ENCODE measurements around the gene SMIM30. TPM values are rescaled to one million over a fixed set of nuclear protein-coding genes. Genes with fewer than 3 reads are reported as not detected.

The SMIM30 gene
- total RNA-seq, 1 experiment from 2014 or later = 47.9 TPM

DNA sequence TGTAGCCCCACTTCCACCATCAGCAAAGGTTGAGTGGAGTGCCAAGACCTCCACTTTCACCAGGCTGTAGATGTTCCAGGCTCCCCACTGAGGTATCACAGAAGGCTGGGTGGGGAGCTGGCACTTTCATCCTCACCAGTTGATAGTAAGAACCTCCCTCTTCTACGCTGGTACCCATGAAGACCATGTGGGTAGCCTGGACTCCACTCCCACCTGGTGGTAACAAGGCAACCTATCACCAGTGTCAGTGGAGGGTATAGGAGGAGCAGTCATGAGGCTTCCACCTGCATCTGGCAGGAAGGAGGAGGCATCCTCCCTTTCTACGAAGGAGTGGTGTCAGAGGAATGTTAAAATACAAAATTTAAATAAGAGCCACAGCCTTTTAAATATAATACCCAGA lies 4.4 kb downstream of the SMIM30 start (continued):
- TF ChIP-seq, protein P1, sequence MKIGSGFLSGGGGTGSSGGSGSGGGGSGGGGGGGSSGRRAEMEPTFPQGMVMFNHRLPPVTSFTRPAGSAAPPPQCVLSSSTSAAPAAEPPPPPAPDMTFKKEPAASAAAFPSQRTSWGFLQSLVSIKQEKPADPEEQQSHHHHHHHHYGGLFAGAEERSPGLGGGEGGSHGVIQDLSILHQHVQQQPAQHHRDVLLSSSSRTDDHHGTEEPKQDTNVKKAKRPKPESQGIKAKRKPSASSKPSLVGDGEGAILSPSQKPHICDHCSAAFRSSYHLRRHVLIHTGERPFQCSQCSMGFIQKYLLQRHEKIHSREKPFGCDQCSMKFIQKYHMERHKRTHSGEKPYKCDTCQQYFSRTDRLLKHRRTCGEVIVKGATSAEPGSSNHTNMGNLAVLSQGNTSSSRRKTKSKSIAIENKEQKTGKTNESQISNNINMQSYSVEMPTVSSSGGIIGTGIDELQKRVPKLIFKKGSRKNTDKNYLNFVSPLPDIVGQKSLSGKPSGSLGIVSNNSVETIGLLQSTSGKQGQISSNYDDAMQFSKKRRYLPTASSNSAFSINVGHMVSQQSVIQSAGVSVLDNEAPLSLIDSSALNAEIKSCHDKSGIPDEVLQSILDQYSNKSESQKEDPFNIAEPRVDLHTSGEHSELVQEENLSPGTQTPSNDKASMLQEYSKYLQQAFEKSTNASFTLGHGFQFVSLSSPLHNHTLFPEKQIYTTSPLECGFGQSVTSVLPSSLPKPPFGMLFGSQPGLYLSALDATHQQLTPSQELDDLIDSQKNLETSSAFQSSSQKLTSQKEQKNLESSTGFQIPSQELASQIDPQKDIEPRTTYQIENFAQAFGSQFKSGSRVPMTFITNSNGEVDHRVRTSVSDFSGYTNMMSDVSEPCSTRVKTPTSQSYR (CRISPR knock-in tag; IDR thresholded peaks at IDR 0.05) = no peak
- TF ChIP-seq, protein P2, sequence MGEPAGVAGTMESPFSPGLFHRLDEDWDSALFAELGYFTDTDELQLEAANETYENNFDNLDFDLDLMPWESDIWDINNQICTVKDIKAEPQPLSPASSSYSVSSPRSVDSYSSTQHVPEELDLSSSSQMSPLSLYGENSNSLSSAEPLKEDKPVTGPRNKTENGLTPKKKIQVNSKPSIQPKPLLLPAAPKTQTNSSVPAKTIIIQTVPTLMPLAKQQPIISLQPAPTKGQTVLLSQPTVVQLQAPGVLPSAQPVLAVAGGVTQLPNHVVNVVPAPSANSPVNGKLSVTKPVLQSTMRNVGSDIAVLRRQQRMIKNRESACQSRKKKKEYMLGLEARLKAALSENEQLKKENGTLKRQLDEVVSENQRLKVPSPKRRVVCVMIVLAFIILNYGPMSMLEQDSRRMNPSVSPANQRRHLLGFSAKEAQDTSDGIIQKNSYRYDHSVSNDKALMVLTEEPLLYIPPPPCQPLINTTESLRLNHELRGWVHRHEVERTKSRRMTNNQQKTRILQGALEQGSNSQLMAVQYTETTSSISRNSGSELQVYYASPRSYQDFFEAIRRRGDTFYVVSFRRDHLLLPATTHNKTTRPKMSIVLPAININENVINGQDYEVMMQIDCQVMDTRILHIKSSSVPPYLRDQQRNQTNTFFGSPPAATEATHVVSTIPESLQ (CRISPR knock-in tag; IDR thresholded peaks at IDR 0.05) = no peak
- TF ChIP-seq, protein P3, sequence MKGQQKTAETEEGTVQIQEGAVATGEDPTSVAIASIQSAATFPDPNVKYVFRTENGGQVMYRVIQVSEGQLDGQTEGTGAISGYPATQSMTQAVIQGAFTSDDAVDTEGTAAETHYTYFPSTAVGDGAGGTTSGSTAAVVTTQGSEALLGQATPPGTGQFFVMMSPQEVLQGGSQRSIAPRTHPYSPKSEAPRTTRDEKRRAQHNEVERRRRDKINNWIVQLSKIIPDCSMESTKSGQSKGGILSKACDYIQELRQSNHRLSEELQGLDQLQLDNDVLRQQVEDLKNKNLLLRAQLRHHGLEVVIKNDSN (CRISPR knock-in tag; IDR thresholded peaks at IDR 0.05) = no peak

DNA sequence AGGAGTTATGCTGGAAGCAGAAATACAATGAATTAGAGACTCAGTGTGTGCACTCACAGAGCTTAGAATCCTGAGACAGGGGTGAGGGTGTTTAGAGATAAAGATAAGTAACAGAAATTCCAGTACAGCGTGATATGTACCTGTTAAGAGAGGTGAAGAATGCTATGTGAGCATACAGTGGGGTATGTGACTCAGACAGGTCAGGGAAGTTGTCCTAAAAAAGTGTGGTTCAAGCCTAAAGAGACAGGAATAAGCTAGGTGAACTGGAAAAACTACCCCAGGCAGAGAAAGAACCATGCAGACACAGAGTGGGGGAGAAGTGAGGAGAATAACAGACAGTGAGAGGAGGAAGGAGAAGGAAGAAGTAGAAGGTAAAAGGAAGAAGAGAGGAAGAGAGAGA lies 8.6 kb downstream of the SMIM30 start:
- POLR2A ChIA-PET = no interaction called here
- ATAC-seq = no peak
- TF ChIP-seq, protein P4, sequence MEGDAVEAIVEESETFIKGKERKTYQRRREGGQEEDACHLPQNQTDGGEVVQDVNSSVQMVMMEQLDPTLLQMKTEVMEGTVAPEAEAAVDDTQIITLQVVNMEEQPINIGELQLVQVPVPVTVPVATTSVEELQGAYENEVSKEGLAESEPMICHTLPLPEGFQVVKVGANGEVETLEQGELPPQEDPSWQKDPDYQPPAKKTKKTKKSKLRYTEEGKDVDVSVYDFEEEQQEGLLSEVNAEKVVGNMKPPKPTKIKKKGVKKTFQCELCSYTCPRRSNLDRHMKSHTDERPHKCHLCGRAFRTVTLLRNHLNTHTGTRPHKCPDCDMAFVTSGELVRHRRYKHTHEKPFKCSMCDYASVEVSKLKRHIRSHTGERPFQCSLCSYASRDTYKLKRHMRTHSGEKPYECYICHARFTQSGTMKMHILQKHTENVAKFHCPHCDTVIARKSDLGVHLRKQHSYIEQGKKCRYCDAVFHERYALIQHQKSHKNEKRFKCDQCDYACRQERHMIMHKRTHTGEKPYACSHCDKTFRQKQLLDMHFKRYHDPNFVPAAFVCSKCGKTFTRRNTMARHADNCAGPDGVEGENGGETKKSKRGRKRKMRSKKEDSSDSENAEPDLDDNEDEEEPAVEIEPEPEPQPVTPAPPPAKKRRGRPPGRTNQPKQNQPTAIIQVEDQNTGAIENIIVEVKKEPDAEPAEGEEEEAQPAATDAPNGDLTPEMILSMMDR (IDR thresholded peaks at IDR 0.05) = no peak
- TF ChIP-seq, protein P5, sequence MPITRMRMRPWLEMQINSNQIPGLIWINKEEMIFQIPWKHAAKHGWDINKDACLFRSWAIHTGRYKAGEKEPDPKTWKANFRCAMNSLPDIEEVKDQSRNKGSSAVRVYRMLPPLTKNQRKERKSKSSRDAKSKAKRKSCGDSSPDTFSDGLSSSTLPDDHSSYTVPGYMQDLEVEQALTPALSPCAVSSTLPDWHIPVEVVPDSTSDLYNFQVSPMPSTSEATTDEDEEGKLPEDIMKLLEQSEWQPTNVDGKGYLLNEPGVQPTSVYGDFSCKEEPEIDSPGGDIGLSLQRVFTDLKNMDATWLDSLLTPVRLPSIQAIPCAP (CRISPR knock-in tag; IDR thresholded peaks at IDR 0.05) = no peak
- CTCF ChIA-PET = interaction anchor here (0.6 kb wide), 1 partner anchor 560 kb away, joined by 3 read pairs; no protein-coding TSS in a partner anchor
- no peaks in the 10 kb centered on the region for H3K27me3 Mint-ChIP-seq (ENCODE audit: low read depth)
- H3K27ac Mint-ChIP-seq = no peak overlapping the region
- no peak overlapping the region for H3K4me3 Mint-ChIP-seq
- peaks cover 9% of the 10 kb centered on the region for H3K36me3 Mint-ChIP-seq
- H3K9me3 Mint-ChIP-seq = no peaks in the 10 kb centered on the region
- no peaks in the 10 kb centered on the region for H3K4me1 Mint-ChIP-seq
- DNase-seq (ENCODE audit: low spot score) = no peak

DNA sequence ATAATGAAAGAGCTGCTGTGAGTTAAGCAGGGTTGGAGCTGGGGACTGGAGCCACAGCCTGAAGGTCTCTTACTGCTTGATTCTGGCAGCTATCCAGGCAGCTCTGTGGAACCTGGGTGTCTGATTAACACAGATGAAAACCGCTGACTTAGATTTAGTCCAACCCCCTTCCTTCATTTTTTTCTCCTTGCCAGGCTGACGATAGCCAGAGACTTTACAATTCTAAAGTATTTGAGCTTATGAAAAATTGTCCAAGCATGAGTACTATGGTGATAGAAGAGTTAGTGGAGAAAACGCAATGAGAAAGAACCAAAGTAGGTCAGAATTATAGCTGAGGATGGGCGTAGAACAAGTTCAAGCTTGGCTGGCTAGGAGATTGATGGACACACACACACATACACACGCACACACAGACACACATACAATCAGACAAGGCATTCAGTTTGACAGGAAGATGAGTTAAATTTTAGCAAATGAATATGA lies 18.2 kb downstream of the SMIM30 start:
- H3K4me3 Mint-ChIP-seq = no peak overlapping the region
- no peaks in the 10 kb centered on the region for H3K9me3 Mint-ChIP-seq
- POLR2A ChIA-PET = interaction anchor here (1.2 to 1.3 kb wide), 2 partner anchors 14 to 160 kb away, joined by 3 to 4 read pairs; partner anchors contain the start of gene GPR85
- peaks cover 7% of the 10 kb centered on the region for H3K4me1 Mint-ChIP-seq
- H3K36me3 Mint-ChIP-seq = no peaks in the 10 kb centered on the region
- peaks cover 3% of the 10 kb centered on the region; the same call in 1 of the 2 replicates for H3K27me3 Mint-ChIP-seq (ENCODE audit: low read depth)
- no peak overlapping the region for H3K27ac Mint-ChIP-seq
- CTCF ChIA-PET = interaction anchor here (1.0 kb wide), 1 partner anchor 59 kb away, joined by 3 read pairs; no protein-coding TSS in a partner anchor
- DNase-seq (ENCODE audit: low spot score) (no peak), ATAC-seq (no peak)
- TF ChIP-seq, protein P3 (CRISPR knock-in tag; IDR thresholded peaks at IDR 0.05) = no peak
- no peak for TF ChIP-seq PRRX2 (CRISPR knock-in tag; IDR thresholded peaks at IDR 0.05)
- TF ChIP-seq JAZF1 (CRISPR knock-in tag; IDR thresholded peaks at IDR 0.05) = no peak
- no peak for TF ChIP-seq ZNF121 (CRISPR knock-in tag; IDR thresholded peaks at IDR 0.05)
- no peak for TF ChIP-seq GRHL2 (CRISPR knock-in tag; IDR thresholded peaks at IDR 0.05; ENCODE audit: insufficient replicate concordance, severe bottlenecking)
- TF ChIP-seq NFYB (CRISPR knock-in tag; conservative IDR thresholded peaks at IDR 0.05; ENCODE audit: low read depth) = no peak
- TF ChIP-seq, protein P5 (CRISPR knock-in tag; IDR thresholded peaks at IDR 0.05) = no peak
- no peak for TF ChIP-seq KAT7 (CRISPR knock-in tag; IDR thresholded peaks at IDR 0.05; ENCODE audit: borderline replicate concordance)
- no peak for TF ChIP-seq RORB (CRISPR knock-in tag; IDR thresholded peaks at IDR 0.05)
- TF ChIP-seq, protein P6, sequence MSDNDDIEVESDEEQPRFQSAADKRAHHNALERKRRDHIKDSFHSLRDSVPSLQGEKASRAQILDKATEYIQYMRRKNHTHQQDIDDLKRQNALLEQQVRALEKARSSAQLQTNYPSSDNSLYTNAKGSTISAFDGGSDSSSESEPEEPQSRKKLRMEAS (CRISPR knock-in tag; IDR thresholded peaks at IDR 0.05) = no peak
- TF ChIP-seq, protein P7, sequence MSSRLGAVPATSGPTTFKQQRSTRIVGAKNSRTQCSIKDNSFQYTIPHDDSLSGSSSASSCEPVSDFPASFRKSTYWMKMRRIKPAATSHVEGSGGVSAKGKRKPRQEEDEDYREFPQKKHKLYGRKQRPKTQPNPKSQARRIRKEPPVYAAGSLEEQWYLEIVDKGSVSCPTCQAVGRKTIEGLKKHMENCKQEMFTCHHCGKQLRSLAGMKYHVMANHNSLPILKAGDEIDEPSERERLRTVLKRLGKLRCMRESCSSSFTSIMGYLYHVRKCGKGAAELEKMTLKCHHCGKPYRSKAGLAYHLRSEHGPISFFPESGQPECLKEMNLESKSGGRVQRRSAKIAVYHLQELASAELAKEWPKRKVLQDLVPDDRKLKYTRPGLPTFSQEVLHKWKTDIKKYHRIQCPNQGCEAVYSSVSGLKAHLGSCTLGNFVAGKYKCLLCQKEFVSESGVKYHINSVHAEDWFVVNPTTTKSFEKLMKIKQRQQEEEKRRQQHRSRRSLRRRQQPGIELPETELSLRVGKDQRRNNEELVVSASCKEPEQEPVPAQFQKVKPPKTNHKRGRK (CRISPR knock-in tag; IDR thresholded peaks at IDR 0.05; ENCODE audit: borderline replicate concordance) = no peak
- TF ChIP-seq, protein P4 (IDR thresholded peaks at IDR 0.05) = no peak
- TF ChIP-seq GABPB1 (CRISPR knock-in tag; IDR thresholded peaks at IDR 0.05) = no peak
- no peak for TF ChIP-seq ZNF317 (CRISPR knock-in tag; IDR thresholded peaks at IDR 0.05; ENCODE audit: borderline replicate concordance, low read depth)
